Measurements from ENCODE around the gene ARID1B. TPM values are rescaled to one million over a fixed set of nuclear protein-coding genes. Genes with fewer than 3 reads are reported as not detected.

Gene ARID1B
- total RNA-seq, 1 donor from 2014 or later: 75.8 TPM

- DNase-seq (ENCODE audit: low read depth): peak; percentile 18
These were observed 102.0 kb downstream of the ARID1B start for GRCh38 chr6:156879186-156879585.

- no peak for DNase-seq (ENCODE audit: low read depth)
These were observed 102.4 kb downstream of the ARID1B start for GRCh38 chr6:156879591-156879990.

GRCh38 chr6:156880913-156881312 is 103.7 kb downstream of the ARID1B start:
- DNase-seq (ENCODE audit: low read depth): no peak

- DNase-seq (ENCODE audit: low read depth): no peak
These were observed 104.8 kb downstream of the ARID1B start for GRCh38 chr6:156881687-156882629.

GRCh38 chr6:156883497-156884252 is 106.5 kb downstream of the ARID1B start:
- peak; percentile 51 for DNase-seq (ENCODE audit: low read depth)

- DNase-seq (ENCODE audit: low read depth): no peak
These were observed 107.1 kb downstream of the ARID1B start for GRCh38 chr6:156884306-156884705.

- no peak for DNase-seq (ENCODE audit: low read depth)
These were observed 108.4 kb downstream of the ARID1B start for GRCh38 chr6:156885562-156885961.

- DNase-seq (ENCODE audit: low read depth): peak; percentile 76
These were observed 109.2 kb downstream of the ARID1B start for GRCh38 chr6:156886409-156886808.

GRCh38 chr6:156887623-156888269 is 110.6 kb downstream of the ARID1B start:
- no peak for DNase-seq (ENCODE audit: low read depth)

GRCh38 chr6:156889469-156889868 is 112.3 kb downstream of the ARID1B start:
- no peak for DNase-seq (ENCODE audit: low read depth)

- DNase-seq (ENCODE audit: low read depth): no peak
These were observed 112.8 kb downstream of the ARID1B start for GRCh38 chr6:156889986-156890385.

- DNase-seq (ENCODE audit: low read depth): peak; percentile 64
These were observed 113.6 kb downstream of the ARID1B start for GRCh38 chr6:156890627-156891314.

- DNase-seq (ENCODE audit: low read depth): no peak
These were observed 120.8 kb downstream of the ARID1B start for GRCh38 chr6:156897907-156898531.

- DNase-seq (ENCODE audit: low read depth): no peak
These were observed 121.9 kb downstream of the ARID1B start for GRCh38 chr6:156899071-156899470.

- DNase-seq (ENCODE audit: low read depth): no peak
These were observed 122.5 kb downstream of the ARID1B start for GRCh38 chr6:156899532-156900135.

- DNase-seq (ENCODE audit: low read depth): no peak
These were observed 123.1 kb downstream of the ARID1B start for GRCh38 chr6:156900292-156900691.

- no peak for DNase-seq (ENCODE audit: low read depth)
These were observed 124.3 kb downstream of the ARID1B start for GRCh38 chr6:156901309-156902019.

GRCh38 chr6:156902782-156903181 is 125.6 kb downstream of the ARID1B start:
- DNase-seq (ENCODE audit: low read depth): no peak

- DNase-seq (ENCODE audit: low read depth): no peak
These were observed 127.2 kb downstream of the ARID1B start for GRCh38 chr6:156904176-156904967.

Measured in renal cortical epithelial cell (primary cell).